HuH-7.5 (cell line): Measurements from ENCODE around the gene KNDC1.

Source experiments
- DNase-seq: peaks from one replicate; pipeline ENCODE4 v3.0.0; 2011; ENCODE audit warnings: low spot score

Gene KNDC1

DNA sequence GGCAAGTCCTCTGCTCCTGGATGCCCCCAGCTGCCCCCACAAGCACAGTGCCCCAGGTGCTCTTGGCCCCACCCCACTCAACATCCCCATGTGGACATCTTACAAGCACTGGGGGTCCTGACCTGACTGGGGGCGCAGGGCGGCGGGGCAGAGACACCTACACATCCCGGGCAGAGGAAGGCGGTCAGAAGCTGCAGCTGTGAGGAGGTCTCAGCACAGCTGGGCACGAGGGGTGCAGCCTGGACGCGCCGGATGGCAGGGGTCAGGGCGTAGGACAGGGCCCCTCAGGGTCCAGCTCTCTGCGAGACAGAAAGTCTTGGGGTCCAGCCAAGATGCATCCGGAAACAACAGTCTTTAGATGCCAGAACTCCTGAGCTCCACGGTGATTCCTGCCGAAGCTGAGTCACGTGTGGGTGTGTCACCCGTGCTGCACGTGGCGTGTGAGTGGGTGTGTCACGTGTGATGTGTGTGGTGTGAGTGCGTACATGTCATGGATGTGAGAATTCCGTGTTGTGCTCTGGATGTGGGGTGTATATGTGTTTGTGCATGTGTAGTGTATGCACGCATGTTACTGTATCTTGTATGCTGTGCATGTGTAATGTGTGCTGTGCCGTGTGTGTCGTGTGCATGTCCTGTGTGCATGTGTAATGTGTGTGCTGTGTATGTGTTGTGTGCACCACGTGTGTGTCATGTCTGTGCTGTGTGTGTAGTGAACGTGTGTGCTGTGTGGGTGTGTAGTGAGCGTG lies 82.8 kb downstream of the KNDC1 start:
- DNase-seq: no peak

DNA sequence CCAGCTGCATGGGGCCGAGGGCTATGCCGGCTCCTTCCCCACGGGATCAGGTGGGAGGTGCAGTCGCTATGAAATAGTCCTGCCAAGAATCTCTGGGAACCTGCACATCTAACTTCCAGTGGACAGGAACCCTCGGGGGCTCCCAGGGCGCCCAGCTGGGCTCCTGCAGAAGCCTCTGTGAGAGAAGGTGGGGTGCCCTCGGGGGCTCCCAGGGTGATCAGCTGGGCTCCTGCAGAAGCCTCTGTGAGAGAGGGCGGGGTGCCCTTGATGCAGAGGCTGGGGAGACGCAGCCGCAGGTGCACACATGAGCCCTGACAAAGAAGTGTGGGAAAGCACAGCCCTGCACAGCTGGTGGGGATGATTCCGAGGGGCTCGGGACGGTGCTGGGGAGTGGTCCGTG lies 83.6 kb downstream of the KNDC1 start:
- DNase-seq: no peak

DNA sequence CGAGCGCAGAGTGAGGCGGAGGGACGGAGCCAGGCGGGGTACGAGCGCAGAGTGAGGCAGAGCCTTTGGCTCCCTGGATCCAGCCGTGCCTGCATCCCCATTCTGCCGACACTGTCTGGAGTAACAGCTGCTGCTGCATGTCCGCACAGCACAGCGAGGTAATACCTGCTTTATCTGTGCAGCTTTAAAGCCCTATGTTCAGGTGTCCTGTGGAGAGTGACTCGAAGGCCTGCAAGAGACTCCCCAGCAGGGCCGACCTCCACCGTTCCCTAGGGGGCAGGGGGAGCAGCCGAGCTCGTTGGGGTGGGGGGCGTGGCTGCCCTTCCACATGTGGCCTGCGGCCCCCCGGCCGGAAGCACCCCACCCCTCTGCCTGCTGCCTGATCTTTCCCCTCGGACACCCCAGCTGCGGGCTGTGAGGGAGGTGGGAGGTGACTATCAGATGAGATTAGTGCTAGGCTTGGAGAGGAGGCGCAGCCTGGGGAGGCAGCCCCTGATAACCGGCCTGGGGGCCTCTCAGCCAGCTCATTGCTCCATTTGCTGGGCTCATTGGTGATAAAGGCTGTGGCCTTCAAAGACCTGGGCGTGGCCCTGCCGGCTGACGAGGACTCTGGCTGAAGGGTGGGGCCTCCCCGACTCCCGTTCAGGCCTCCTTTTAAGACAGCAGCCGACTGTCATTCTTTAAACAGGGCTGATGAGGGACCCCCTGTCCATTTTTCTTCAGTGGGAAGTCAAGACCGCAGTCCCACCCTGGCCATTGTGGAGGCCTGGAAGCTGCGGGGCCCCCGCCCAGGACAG lies 85.6 kb downstream of the KNDC1 start:
- DNase-seq: peak; percentile 51

DNA sequence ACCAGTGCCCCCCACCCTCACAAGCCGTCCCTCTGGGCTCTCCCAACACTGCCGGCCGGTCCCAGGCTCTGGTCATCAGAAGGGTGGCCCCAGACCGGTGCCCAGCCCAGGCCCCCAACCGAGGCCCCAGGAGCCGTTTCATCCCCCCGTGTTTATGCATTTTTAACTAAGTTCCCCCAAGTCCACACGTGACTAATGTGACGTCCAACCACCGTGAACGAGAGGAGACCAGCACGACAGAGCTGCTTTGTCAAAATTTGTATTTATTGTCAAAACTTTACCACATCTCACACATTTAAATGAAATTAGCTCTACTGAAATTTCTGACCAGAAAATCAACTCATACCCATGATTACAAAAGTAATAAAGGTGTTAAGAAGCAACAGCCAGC lies 86.2 kb downstream of the KNDC1 start:
- DNase-seq: no peak

DNA sequence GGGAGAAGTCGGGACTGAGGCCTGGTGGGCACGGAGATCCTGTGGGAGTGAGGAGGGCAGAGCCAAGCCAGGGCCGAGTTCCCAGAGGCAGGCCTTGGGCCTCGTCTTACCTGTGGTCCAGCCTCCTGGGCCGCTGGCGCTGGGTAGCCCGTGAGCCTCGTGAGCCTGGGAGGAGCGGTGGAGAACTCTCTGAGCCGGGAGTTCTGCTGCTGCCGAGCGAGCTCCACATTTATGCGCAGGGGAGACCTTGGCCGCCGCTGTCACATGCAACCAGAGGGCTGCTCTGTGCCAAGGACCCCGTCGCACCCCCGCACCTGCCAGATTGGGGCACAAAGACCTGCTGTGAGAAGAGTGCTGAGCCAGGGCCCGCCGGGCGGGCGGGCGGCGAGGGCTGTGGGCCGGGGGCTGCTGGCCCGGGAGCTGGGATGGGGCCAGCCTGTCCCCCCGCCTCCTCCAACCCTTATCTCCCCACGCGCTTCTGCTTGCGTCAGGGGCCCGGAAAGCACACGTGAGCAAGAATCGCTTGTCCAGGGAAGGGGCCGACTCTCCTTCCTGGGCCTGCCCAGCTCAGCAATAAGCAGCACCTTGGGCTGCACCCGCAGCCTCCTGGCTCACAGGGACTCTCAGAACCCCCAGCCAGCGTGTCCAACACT lies 87.8 kb downstream of the KNDC1 start:
- DNase-seq: no peak

DNA sequence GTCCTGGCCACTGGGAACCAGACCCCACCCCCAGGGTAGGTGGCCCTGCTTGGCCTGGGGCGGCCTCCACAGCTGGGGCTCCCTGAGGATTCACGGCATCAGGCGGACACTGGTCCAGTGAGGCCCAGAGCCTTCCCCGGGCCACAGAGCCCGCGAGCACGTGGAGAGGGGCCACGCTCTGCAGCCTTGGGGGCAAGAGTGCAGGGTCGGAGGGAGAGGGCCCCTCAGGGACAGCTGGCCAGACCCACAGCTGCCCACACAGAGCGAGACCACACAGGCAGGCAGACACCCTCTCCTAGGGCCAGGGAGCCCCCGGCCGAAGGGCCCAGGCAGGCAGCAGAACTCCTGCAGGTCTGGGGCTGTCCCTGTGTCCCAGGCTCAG lies 88.3 kb downstream of the KNDC1 start:
- DNase-seq: no peak

DNA sequence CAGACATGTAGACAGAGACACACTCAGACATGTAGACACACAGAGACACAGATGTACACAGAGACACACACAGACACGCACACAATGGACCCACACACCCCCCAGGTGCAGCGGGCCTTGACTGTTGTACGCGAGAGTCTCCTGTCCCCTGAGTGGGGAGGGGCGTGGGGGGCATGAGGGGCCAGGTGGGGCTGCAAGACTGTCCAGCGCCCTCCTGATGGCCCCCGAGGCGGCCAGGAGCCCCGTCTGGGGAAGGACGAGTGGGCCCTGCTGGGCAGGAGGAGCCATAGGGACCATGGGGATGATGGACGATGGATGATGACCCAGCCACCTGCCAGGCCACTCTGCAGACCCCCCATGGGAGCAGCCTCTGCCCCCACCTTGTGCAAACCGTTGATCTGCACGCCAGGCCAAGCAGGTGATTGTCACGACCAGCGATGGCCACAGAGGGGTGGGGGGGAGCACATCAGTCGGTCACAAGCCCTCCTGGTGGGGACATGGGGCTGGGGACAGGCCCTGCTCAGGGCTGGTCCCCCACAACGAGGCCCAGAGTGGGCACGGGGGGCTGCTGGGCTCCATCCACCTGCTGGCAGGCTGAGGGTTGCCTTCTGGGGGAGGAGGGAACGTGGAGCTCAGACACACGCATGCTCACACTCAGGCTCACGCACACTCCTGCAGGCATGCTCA lies 89.2 kb downstream of the KNDC1 start:
- DNase-seq: no peak

DNA sequence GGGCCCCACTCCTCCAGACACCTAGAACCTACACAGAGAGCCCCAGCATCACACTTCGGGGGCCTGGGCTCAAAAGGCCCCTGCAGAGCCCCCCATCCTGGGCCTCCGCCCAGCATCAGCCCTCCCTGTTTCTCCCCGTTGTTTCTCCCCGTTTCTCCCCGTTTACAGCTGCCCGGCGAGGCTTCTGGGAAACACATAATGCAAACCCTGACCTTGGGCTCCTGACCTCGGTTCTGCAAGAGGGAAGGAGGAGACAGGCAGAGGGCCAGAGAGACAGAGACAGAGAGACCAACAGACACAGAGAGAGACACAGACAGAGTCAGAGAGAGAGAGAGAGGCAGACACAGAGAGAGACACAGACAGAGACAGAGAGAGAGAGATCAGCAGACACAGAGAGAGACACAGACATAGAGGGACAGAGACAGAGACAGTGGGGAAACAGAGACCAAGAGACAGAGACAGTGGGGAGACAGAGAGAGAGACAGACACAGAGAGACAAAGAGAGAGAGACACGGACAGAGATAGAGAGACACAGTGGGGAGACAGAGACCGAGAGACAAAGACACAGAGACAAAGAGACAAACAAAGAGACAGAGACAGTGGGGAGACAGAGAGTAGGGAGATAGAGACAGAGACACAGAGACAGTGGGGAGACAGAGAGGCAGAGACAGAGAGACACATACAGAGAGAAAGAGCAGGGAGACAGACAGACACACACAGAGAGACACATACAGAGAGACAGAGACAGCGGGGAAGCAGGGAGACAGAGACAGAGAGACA lies 90.1 kb downstream of the KNDC1 start:
- no peak for DNase-seq

DNA sequence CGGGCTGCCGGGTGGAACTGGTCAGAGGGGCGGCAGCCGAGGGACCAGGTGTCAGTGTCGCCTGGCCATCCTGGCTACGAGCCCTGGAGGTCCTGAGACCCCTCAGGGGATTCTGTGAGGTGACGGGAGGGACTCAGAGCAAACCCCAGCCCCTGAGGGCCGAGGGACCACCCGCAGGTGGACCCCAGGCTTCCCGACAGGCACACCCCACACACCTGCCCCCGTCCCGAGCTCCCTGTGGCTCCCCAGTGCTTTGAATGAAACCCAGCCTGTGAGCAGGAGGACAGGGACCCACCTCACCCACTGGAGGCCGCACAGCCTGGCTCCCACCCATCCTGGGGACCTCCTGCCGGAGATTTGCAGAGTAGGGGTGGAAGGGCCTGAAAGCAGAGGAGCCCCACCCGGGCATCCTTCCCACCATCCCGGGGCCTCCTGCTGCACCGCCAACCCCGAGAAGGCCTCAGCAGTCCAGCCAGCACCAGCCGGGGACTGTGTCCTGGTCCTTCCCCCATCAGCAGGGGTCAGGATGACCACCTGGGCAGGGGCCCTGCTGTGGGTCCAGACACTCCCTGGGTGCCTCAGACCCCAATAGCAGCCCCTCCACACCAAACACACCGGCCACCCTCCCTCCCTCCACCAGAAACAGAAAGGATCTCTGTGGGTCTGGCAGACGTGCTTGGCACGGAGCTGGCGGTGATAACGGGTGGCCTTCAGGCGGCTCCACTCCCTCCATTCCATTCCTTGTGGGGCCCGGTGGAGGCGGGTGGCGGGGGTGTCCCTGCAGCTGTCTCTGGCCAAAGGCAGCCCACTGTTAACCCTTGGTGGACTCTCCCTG lies 91.6 kb downstream of the KNDC1 start:
- DNase-seq: no peak

DNA sequence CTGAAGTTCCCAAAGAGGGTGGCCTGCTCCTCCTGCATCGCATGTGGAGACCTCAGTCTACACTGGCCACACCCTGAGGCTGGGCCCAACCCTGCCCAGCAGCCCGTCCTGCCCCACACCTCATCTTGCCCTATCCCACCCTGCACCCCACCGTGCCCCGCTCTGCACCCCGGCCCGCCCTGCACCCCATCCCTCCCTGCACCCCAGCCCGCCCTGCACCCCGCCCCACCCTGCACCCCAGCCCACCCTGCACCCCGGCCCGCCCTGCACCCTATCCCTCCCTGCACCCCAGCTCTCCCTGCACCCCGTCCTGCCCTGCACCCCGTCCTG lies 92.2 kb downstream of the KNDC1 start:
- no peak for DNase-seq

DNA sequence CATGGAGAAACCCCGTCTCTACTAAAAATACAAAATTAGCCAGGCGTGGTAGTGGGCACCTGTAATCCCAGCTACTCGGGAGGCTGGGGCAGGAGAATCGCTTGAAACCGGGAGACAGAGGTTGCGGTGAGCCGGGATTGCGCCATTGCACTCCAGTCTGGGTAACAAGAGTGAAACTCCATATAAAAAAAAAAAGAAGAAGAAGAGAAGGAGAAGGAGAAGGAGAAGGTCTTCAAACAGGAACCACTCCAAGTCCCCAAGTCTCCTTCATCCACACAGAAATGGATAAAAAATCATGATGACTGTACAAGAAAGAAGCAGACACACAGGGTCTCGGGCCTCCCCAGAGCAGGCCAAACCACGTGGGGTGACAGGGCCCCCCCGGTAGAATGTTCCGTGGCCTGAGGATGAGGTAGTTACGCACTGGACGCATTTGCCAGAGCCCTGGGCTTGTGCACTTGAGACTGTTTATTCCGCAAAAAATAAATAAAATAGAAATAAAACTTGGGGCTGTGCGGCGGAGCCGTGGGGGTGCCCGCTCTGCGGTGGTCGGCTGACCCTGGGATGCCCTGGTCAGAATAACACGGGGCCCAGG lies 93.4 kb downstream of the KNDC1 start:
- no peak for DNase-seq

DNA sequence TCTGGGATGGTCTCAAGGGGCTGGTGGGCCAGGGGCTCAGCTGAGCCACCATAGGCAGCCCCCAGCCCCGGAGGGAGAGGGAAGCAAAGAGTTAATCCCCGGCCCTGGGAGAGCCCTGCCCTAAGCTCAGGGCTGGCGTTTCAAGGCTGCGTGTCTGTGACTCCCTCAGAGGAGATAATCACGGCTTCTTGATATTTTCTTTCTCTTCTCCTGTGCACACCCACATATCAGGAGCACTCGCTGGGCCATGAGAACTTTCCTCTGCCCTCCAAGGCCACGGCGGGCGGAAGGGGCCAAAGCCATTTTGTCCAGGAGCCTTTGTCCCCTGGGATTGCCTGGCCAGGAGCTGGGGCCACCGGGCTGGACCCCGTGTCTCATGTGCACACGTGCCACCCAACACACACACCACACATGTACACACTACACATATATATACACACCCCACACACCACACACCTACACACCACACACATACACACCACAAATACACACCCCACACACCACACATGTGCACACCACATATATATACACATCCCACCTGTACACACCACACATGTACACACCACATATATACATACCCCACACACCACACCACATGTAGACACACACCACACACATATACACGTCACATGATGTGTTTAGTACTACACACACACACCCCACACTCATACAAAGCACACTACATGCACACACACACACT lies 94.6 kb downstream of the KNDC1 start:
- no peak for DNase-seq

DNA sequence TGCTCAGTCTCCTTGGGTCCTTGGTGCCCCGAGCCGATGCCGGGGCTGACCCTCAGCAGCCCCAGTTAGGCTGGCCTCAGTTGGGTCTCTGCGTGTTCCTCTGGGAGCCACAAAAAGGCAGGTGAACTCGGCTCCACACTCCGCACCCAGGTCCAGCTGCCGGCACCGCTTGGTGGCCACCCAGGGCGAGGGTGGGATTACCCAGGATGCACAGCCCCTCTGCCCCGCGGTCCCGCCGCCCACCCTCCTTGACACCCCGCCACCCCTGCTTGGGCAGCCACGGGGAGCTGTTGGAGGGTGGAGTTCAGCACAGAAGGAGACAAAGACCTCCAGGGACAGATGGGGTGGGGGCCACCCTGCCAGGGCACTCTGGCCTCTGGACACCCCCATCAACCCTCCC lies 95.3 kb downstream of the KNDC1 start:
- DNase-seq: no peak

DNA sequence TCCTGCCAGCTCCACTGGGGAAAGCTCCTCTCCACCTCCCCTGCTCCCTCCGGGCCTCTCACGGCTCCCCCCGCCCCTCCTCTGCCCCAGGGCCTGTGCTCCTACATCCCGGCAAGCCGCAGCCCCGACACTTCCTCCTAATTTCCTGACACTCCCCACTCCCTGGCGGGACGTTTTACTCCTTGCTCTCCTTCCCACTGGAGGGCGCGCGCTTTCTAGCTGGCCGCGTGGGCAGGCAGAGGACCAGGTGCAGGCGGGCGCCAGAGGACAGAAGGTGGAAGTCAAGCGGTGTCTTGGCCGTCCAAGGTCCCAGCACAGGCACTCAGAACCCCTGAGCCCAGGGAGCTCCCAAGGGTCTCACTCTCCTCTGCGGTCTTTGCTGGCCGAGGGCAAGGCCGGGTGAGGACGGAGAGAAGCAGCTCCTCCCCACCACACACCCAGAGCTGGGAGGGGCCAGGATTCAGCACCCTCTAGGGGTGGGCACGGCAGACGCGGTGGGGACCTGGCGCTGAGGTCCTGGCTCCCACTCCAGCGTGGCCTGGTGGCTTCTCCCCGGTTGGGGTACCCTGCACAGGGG lies 97.6 kb downstream of the KNDC1 start:
- peak; percentile 71 for DNase-seq

DNA sequence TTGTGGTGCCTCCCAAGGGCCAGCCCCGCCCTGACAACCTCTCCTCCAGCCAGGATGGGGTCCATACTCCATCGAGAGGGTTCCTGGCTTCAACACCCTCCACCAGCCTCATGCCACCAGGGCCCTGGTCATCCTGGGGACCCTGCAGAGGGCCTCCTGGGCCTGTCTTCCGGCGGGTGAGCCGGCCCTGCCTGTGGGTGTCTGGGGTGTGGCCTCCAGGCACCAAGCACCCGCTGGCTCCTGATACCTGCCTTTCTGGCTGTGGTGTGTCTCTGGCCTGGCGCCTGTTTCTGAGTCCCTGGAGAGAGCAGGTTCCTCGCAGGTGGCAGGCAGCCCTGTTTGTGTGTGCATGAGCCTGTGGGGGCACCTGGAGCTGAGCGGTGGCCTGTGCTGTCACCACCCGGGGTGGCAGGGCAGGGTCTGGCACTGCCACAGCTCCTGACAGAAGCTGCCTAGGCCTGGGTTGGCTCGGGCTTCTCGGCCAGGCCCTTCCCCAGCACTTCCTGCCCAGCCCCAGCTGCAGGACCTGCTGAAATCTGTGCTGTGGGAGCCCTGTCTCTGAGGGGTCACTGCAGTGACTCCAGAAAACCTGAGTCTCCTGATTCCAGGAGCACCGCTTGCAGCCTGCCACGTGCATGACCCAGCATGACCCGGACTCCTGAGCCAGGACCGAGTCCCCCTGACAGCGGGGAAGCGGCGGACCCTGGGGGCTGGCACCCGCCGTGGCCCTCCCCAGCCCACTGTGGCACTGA lies 98.2 kb downstream of the KNDC1 start:
- DNase-seq: no peak

DNA sequence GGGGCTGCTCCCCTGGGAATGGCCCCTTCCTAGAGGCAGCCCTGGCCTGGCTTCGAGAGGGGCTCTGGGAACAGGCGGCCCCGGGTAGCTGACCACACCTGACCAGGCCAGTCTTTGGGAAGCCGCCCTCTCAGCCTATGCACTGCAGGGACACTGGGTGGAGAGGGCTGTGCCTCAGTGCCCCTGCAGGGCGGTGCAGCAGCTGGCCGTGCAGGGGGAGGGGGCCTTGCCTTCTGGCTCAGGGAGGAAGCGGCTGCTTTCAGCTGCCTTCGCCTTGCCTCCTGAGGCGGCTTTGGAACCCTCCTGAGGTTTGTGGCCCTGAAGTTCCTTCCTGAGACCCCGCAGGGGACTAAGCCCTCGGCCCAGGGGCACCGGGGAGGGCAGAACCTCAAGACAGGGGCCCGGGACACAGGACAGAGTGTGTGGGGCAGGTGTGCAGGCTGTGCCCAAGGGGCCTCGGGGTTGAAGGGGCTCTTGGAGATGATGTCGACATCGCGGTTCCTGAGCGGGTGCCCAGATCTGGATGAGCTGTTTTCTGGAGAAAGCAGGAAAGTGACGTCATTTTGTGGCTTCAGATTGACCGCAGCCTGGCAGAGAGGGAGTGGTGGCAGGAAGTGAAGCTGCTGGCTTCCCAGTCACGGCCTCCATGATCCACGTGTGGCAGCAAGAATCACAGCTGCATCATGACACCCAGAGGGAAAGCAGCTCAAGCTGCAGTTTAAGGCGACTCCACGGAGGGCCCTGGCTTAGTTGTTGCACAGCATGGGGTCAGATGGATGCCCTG lies 99.0 kb downstream of the KNDC1 start:
- no peak for DNase-seq

DNA sequence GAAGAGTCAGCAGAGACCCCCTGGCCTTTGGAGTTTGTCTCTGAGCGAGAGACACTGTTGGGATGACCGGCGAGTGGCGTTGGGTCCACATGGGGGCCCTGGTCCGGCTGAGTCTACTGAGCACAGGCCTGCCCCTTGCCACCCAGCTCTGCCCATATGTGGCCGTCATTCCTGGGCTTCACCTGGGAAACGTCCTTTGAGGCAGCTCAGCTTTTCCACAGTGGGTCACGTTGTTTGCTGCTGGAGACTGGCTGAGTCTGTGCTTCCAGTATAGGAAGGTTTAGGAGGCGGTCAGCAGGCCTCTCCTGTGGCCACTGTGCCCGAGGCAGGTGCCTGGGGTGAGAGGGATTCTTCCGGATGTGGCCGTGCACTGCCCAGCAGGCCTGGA lies 99.6 kb downstream of the KNDC1 start:
- DNase-seq: no peak
